ENCODE results near the gene GALK2.

DNA sequence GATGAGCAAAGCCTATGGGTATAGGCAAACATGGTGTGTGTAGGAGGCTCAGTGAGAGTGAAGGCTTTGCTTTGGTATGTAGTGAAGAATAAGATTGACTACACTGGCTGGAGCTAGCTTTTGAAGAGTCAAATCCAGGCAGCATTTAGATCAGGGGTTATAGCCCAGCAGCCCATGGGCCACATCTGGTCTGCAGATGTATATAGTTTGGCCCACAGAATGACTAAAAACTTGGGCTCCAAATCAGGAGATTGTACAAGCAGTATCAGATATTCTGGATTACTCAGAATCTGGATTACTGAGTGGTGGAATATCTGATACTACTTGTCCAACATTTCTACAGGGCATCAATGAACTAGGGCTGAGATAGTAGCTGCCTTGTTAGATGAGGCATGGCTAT lies 160.1 kb downstream of the GALK2 start:
- TF ChIP-seq, protein P1, sequence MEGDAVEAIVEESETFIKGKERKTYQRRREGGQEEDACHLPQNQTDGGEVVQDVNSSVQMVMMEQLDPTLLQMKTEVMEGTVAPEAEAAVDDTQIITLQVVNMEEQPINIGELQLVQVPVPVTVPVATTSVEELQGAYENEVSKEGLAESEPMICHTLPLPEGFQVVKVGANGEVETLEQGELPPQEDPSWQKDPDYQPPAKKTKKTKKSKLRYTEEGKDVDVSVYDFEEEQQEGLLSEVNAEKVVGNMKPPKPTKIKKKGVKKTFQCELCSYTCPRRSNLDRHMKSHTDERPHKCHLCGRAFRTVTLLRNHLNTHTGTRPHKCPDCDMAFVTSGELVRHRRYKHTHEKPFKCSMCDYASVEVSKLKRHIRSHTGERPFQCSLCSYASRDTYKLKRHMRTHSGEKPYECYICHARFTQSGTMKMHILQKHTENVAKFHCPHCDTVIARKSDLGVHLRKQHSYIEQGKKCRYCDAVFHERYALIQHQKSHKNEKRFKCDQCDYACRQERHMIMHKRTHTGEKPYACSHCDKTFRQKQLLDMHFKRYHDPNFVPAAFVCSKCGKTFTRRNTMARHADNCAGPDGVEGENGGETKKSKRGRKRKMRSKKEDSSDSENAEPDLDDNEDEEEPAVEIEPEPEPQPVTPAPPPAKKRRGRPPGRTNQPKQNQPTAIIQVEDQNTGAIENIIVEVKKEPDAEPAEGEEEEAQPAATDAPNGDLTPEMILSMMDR (IDR thresholded peaks at IDR 0.05), result no peak
- TF ChIP-seq POLR2AphosphoS5 (IDR thresholded peaks at IDR 0.05; ENCODE audit: insufficient read depth in 1 of 2, low read depth in 1 of 2), result no peak
